Fibroblast of skin of right biceps (primary cell): ENCODE results near the gene MTO1.
"Not testable (repeated sequence)": the region's sequence is repeated elsewhere in the genome, so short reads cannot be mapped to it uniquely, and the experiment has no call there.

Experiments
- DNase-seq: peaks from one replicate; pipeline ENCODE4 v3.0.0-alpha.2; 2013

The MTO1 gene

GRCh38 chr6:73534628-73535027 lies 73.1 kb downstream of the MTO1 start:
- no peak for DNase-seq

GRCh38 chr6:73537677-73538076 lies 76.1 kb downstream of the MTO1 start:
- DNase-seq = no peak

- DNase-seq = no peak
Measured at GRCh38 chr6:73538116-73538779, 76.7 kb downstream of the MTO1 start.

- not testable (repeated sequence) for DNase-seq
Measured at GRCh38 chr6:73542481-73542880, 80.9 kb downstream of the MTO1 start.

DNA sequence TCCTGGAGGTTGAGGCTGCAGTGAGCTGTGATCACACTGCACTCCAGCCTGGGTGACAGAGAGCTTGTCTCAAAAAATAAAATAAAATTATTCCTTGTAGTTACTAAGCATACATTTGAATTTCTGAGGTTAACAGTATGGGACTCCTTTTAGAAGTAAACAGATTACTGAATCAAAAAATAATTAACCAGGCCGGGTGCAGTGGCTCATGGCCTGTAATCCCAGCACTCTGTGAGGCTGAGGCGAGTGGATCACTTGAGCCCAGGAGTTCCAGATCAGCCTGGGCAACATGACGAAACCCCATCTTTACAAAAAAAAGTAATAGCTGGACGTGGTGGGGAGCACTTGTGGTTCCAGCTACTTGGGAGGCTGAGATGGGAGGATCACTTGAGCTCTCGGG lies 81.4 kb downstream of the MTO1 start:
- no peak for DNase-seq

DNA sequence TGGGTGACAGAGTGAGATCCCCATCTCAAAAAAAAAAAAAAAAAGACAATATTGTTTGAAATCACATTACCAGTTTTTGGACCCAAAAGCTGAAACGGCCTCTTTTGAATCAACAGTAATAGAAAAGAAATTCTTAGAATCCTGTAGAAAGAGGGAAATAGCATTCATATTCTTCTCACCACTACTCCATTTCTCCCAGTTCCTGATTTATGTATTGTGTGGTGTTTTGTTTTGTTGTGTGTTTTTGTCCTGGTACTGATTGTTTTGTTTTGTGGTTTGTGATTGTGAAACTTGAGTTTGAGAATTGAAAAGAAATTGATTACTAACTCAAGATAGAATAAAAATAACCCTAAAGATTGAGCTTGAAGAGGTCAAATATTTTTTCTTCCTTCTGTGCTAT lies 85.5 kb downstream of the MTO1 start:
- no peak for DNase-seq

DNA sequence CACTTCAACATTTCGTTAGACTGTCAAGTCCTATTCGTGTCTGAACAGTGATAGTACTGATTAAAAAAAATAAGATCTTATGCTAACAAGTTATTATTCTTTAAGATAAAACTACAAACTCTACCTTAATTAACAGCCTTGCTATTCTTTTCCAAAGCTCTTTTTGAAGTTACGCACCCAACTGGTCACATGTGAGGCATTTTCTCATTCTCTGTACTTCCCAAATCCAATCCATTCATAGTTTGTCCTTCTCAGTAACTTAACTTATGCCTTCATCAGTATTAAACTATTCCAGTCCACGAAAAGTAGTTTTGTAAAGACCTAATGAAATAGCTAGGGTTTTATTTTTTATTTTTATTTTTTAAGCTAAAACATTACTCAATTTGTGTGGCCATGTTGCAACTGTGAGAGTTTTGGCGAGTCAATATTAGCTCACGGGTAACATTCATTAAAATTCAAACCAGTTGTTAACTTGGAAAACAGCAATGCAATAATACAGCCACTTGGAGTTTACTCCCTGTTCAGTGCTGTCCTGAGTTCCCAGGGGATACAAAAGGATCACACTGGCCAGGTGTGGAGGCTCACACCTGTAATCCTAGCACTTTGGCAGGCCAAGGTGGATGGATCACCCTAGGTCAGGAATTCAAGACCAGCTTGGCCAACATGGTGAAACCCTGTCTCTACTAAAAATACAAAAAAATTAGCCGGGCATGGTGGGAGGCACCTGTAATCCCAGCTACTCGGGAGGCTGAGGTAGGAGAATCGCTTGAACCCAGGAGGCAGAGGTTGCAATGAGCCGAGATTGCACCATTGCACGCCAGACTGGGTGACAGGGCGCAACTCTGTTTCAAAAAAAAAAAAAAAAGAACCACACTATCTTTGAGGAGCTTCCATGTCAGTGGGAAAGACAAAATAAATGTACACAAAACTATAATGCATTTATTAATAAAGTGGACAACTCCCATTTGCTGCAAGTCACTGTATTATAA lies 87.2 kb downstream of the MTO1 start:
- no peak for DNase-seq

DNA sequence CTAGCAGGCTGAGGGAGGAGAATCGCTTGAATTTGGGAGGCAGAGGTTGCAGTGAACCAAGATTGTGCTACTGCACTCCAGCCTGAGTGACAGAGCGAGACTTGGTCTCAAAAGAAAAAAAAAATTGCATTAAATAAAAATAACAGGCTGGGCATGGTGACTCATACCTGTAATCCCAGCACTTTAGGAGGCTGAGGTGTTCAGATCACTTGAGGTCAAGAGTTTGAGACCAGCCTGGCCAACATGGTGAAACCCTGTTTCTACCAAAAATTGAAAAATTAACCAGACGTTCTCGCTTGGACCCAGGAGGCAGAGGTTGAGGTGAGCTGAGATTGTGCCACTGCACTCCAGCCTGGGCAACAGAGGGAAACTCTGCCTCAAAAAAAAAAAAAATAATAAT lies 89.6 kb downstream of the MTO1 start:
- DNase-seq = not testable (repeated sequence)

GRCh38 chr6:73555380-73555949 lies 93.9 kb downstream of the MTO1 start:
- not testable (repeated sequence) for DNase-seq

- no peak for DNase-seq
Measured at GRCh38 chr6:73556836-73557235, 95.3 kb downstream of the MTO1 start.
